NCI-H510A treated with DMSO at 0.1 percent for 48 hours (cell line): ENCODE results near the gene DTHD1.

ENCODE experiments used
- DNase-seq: peaks from one replicate; lab custom pipeline; 2025; lab: John Stamatoyannopoulos, UW

The DTHD1 gene

DNA sequence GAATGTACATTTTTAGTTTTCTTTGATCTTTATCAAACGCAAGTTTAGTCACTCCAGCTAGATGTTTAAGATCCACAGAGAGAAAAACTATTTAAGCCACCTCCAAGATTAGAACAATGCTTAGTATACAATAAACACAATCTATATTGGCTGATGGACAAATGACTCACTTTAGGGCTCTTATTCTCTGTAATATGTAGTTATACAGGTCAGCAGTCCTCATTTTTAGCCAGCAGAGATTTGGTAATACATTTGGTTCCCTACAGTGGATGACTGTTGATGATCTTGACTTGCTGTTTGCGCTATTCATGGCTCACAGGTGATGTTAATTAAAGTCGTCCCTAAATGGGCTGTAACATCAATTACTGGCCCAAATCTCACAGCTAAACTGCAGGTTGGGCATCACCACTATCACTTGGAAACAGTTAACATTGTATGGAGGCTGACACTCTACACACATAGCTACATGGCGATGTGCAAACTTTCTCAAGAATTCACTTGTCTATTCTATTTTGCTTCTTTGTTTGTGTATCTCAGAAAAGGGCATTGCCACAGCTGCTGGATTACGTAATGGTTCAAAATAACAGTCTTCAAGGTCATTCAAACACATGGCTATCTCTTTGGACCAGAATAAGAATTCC, 11.8 kb upstream of the DTHD1 start:
- no peak for DNase-seq

GRCh38 chr4:36273276-36273675, 8.1 kb upstream of the DTHD1 start:
- DNase-seq = no peak

DNA sequence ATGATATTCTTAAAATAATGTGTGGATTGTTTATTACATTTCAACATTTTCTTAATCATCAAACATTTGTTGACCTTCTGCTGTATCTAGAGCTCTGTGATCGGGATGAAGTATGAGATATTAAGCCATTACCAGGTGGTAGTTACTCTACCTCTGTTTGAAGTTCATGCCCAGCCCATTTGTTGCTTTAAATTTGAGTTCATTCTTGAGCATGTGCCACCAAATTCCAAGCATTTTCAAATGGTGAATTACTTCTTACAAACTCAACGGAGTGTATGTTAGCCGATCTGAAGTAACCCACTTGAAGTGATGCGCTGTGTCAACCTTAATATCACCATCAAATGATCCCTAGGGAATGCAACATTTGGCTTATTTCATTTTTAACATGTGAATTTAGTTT, 7.3 kb upstream of the DTHD1 start:
- DNase-seq = no peak

- DNase-seq = no peak
Measured at GRCh38 chr4:36277533-36277932, 3.9 kb upstream of the DTHD1 start.

- no peak for DNase-seq
Measured at GRCh38 chr4:36278789-36279188, 2.6 kb upstream of the DTHD1 start.

GRCh38 chr4:36280555-36280954, 861 bp upstream of the DTHD1 start:
- no peak for DNase-seq

DNA sequence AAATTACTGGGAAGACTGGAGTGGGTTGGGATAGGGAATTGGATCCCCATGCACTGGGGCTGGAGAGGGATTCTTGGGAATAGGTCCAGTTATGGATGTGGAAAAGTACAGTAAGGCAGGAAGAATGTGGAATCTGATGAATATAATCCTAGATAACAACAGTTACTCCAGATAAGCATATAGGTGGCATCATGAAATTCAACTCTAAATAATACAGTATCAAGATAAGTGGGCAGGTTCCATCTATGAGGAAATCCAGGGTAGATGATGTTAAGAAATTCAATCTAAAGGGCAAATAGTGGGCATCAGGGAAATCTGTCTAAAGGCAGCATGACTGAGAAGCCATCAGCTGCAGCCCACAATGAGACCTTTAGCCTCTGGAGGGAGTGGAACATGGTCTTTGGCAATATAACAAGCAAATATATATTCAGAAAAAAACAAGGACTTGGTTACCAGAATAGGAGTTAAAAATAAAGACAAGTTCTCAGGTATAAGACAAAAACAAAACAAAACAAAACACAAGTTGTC, 1.2 kb downstream of the DTHD1 start:
- DNase-seq = no peak

- DNase-seq = no peak
Measured at GRCh38 chr4:36283912-36284465, 2.6 kb downstream of the DTHD1 start.

DNA sequence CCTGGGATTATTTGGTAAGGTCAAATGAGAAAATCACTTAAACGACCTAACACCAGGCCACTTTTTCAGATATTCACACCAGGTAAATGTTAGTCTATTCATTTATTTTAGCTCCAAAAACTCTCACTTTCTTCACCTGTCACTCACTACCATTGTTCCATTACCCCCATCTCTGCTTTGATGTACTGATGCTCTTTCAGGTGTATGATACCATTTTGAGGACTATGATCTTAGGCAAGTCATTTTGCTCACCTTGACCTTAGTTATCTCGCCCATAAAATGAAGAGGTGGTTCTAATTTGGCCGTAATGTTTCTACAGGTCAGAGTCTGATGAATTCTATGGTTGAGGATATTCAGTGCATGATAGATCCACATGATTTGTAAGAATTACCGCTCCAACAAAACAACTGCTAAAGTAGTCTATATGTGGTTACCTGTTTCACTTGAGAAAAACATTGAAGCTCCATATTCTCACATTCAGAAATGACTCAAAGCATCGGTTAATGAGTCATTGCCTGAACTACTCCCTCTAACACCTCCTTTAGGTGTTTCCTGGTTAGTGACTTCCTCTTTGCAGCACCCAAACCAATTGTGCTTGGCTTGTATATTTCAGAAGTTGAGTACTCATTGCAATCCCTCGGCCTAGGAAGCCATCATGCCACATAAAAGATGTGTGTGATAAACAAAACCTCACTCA, 4.5 kb downstream of the DTHD1 start:
- DNase-seq = no peak

DNA sequence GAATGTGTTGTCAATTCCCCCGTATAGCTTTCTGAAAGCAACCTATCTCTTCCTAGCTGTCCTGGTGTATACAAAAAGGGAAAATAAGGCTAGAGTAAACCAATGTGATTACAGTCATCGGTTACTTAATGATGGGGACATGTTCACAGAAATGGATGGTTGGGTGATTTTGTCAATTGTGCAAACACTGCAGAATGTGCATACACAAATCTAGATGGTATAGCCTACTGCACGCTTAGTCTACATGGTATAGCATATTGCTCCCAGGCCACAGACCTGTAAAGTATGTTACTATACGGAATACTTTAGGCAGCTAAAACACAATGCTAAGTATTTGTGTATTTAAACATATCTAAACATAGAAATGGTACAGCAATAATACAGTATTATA, 5.1 kb downstream of the DTHD1 start:
- no peak for DNase-seq

DNA sequence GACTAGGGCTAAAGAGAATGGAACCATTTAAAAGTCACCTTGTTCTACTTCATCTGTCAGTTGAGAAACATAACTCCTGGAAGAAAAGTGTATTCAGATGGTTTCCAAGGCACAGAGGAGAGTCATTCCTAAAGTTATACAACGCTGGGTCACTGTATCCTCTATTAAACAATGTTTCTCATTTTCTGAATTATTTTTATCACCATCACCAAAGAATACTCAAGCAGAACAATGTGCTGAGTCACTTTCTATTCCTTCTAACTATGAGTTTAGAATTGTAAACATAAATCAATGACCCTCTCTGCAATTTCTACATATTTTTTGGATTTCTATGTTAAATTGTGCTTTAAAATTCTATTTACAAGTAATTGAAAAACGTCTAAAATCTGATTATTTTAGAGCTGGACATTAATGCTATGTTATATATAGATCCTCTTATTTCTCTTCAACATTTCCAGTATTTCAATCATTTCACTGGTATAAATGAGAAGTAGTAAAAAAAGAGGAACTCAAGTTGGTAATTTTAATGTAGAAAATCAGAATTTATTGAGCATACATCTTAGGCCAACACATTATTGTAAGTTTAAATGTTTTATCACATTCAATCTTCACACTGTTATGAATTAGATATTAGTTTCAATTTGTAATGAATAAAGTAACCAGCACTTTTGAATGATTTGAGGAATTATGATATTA, 7.5 kb downstream of the DTHD1 start:
- DNase-seq = no peak

GRCh38 chr4:36290641-36291040, 9.2 kb downstream of the DTHD1 start:
- DNase-seq = no peak

DNA sequence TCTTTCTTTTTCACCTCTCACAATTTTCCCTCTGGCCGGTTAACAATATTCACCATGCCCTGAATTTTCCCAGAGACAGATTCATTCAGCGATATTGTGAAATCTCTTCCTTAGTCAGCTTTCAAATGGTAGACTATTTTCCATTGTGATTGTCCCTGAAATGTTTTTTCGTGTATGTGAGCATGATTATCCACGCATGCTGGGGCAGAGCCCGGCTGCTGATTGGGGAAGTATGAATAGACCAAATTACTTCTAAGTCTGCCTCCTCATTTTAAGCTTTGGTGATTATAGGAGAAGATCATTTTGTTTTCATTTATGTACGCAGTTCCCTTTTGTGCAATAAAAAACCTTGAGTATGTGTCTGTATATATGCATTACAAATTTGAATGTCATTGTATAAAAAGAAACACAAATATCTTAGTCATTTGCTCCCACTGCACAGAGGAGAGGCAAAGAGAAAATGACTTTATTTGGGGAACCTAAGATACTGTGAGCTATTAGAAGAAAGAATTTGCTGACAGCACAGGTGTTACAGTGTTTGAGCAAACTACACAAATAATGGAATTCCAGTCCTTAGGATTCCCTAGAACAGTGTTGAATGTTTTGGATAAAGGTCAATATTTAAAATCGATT, 11.3 kb downstream of the DTHD1 start:
- DNase-seq = no peak

GRCh38 chr4:36301127-36301526, 19.7 kb downstream of the DTHD1 start:
- DNase-seq = no peak

DNA sequence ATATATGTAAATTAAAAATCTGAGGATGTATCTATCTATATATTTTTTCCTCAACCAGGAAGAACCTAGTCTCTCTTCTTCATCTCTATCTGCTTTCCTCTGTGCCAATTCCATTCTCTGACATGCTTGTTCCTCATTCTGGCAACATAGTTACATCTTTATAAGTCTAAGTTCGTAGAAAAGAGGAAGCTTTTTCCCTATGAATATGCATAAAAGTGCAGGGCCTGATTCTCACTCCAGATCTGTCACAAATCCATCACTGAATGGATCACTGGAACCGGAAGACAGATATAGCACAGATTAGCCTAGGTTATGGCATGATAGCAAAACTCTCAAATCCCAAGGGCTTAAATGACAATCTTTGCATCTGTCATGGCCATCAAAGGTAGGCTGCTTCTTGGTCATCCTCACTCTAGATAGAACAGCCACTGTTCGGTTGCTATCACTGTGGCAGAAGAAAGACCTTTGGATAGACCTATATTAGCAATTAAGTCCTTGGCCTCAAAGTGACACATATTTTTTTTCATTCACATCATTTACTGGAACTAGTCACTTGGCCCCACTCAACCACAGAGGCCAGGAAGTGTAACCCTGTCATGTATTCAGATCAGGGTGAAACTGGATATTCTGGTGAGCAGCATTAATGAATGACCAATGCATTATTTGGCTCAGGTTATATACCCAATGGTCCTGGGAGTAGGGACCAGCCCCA, 22.2 kb downstream of the DTHD1 start:
- DNase-seq = no peak

- DNase-seq = no peak
Measured at GRCh38 chr4:36304138-36304681, 22.8 kb downstream of the DTHD1 start.

- no peak for DNase-seq
Measured at GRCh38 chr4:36308150-36308549, 26.7 kb downstream of the DTHD1 start.

DNA sequence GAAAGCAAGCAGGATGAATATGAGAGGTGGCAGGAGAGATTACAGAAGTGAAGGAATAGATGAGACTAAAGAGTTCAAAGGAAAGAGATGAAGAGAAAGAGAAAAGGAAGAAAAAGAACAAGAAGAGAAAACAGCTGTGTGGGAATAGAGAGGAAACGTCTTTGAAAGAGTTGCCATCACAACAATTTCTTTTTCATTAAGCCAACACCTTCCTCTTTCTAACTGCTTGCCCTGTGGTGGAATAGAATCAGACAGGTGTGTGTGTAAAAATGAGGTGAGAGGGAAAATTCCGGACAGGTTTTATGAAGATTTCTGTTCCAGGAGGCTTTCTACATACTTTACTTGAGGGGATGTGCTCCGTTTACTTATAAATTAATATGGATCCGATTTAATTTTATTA, 28.8 kb downstream of the DTHD1 start:
- no peak for DNase-seq

DNA sequence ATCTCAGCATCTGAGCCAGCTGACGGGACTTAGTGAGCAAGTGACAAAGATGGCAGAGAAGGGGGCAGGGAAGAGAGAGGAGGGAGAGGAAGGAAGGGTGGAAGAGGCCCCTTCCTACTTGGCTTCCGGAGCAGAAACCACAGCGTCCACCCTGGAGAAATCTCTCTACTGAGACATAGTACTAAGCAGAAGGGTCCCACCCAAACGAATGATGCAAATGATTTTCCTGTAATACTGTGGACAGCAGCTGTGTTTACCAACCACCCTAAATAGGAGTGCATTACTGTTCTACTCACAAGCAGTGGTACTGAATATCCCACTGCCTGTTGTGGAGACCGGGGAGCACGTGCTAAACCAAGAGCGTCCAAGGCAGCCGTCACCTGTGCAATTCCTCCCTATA, 29.4 kb downstream of the DTHD1 start:
- no peak for DNase-seq

- DNase-seq = no peak
Measured at GRCh38 chr4:36312511-36312910, 31.1 kb downstream of the DTHD1 start.

GRCh38 chr4:36313301-36313700, 31.9 kb downstream of the DTHD1 start:
- no peak for DNase-seq
